ENCODE data around the gene PRM1. TPM values are rescaled to one million over a fixed set of nuclear protein-coding genes. Genes with fewer than 3 reads are reported as not detected.
A peak's percentile ranks its signal among the peaks of the same experiment; 100 is the strongest.

PRM1 gene
- total and polyA plus RNA-seq, 2 of the 13 experiments (the other 11 are each of a cell fraction or from before 2014, with no cell fraction given), result not detected

- peak overlapping the region; percentile 89 for H3K27ac ChIP-seq (ENCODE audit: extremely low read length, insufficient read depth, low read length)
- no TSS peak for BruUV-seq (replicated peaks)
- TF ChIP-seq, protein P1, sequence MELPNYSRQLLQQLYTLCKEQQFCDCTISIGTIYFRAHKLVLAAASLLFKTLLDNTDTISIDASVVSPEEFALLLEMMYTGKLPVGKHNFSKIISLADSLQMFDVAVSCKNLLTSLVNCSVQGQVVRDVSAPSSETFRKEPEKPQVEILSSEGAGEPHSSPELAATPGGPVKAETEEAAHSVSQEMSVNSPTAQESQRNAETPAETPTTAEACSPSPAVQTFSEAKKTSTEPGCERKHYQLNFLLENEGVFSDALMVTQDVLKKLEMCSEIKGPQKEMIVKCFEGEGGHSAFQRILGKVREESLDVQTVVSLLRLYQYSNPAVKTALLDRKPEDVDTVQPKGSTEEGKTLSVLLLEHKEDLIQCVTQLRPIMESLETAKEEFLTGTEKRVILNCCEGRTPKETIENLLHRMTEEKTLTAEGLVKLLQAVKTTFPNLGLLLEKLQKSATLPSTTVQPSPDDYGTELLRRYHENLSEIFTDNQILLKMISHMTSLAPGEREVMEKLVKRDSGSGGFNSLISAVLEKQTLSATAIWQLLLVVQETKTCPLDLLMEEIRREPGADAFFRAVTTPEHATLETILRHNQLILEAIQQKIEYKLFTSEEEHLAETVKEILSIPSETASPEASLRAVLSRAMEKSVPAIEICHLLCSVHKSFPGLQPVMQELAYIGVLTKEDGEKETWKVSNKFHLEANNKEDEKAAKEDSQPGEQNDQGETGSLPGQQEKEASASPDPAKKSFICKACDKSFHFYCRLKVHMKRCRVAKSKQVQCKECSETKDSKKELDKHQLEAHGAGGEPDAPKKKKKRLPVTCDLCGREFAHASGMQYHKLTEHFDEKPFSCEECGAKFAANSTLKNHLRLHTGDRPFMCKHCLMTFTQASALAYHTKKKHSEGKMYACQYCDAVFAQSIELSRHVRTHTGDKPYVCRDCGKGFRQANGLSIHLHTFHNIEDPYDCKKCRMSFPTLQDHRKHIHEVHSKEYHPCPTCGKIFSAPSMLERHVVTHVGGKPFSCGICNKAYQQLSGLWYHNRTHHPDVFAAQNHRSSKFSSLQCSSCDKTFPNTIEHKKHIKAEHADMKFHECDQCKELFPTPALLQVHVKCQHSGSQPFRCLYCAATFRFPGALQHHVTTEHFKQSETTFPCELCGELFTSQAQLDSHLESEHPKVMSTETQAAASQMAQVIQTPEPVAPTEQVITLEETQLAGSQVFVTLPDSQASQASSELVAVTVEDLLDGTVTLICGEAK (IDR thresholded peaks at IDR 0.05), result no peak
- TF ChIP-seq, protein P1 (CRISPR knock-in tag; IDR thresholded peaks at IDR 0.05), result 0 out of 2 replicates have a peak, but pooled peaks have one; percentile 66
- TF ChIP-seq ZNF512B (CRISPR knock-in tag; IDR thresholded peaks at IDR 0.05; ENCODE audit: borderline replicate concordance) (0 out of 2 replicates have a peak, but pooled peaks have one; percentile 23), ZNF770 (CRISPR knock-in tag; IDR thresholded peaks at IDR 0.05) (no peak), ZSCAN29 (CRISPR knock-in tag; conservative IDR thresholded peaks at IDR 0.05) (no peak), ZNF292 (CRISPR knock-in tag; IDR thresholded peaks at IDR 0.05; ENCODE audit: borderline replicate concordance, low read depth) (peak; percentile 58; the same call in 1 of the 2 replicates), THYN1 (CRISPR knock-in tag; IDR thresholded peaks at IDR 0.05; ENCODE audit: borderline replicate concordance, low read depth) (no peak; the same call in 1 of the 2 replicates)
Observed at GRCh38 chr16:11307639-11308492, 26.7 kb upstream of the PRM1 start.

More at GRCh38 chr16:11307639-11308492, 26.7 kb upstream of the PRM1 start:
- peak overlapping the region in 1 of 3 experiments; percentile 20; a peak in 1 of 6 replicates for H3K4me3 ChIP-seq (replicated peaks in 1 of 3; ENCODE audit: insufficient read depth in 1 of 3, low read depth in 2 of 3, low read length in 3 of 3)
- peak overlapping the region; percentile 57 for H3K4me2 ChIP-seq (ENCODE audit: low read depth, low read length)
- H4K20me1 ChIP-seq (ENCODE audit: insufficient read depth, low read length), result no peaks in the 10 kb centered on the region
- H2AFZ ChIP-seq (ENCODE audit: low read length), result no peak overlapping the region
- in situ Hi-C loops (cut with HindIII; ENCODE audit: extremely low pct_ligation_motif_present, low pct_unique_long_range_greater_than_20kb), result no loop called here
- H3K9ac ChIP-seq (ENCODE audit: insufficient read depth, low read depth, low read length), result peak overlapping the region; percentile 62
- H3K27me3 ChIP-seq (ENCODE audit: control insufficient read depth in 1 of 2, insufficient read depth in 2 of 2, low read length in 2 of 2), result no peaks in the 10 kb centered on the region
- H3K4me1 ChIP-seq (ENCODE audit: insufficient read depth, low read length), result peaks cover 84% of the 10 kb centered on the region
- H3K36me3 ChIP-seq (replicated peaks in 1 of 2; ENCODE audit: control insufficient read depth in 1 of 2, insufficient read depth in 2 of 2, low read length in 2 of 2), result no peaks in the 10 kb centered on the region
- peak; percentile 5 for ATAC-seq
- ChIA-PET CTCF (ENCODE audit: low intra/inter-chr PET ratio, low total read pairs) (no interaction called here), POLR2A (interaction anchor here (0.5 to 7.4 kb wide), 19 partner anchors 10 to 489 kb away, joined by 3 to 234 read pairs (median 5); partner anchors contain the start of genes PRM3, SOCS1, TNP2 and ZC3H7A)
- H3K9me3 ChIP-seq (ENCODE audit: low read length), result no peaks in the 10 kb centered on the region
- FAIRE-seq, result no peak
- intact Hi-C loops (cut with micrococcal nuclease; ENCODE audit: unreplicated experiment), result loop anchor here (2.0 kb wide), 2 partner anchors 29 to 37 kb away; partner anchors contain the start of gene RMI2
- H3K79me2 ChIP-seq (ENCODE audit: insufficient read depth, low read length), result no peaks in the 10 kb centered on the region
- no peak for DNase-seq (ENCODE audit: low spot score)
- WGBS (ENCODE audit: low lambda C conversion rate), result 77% methylated on average over 19 of the region's 21 CpGs
